A673 (cell line): Measurements from ENCODE around the gene BACH2.

Experiments used
- CTCF ChIP-seq: fragments of 300-800, 200-600 bp; sonication (generic); conservative IDR thresholded peaks from 2 replicates; pipeline ENCODE4 v1.5.1; 2017; ENCODE audit warnings: low read depth, mild to moderate bottlenecking, antibody characterized with exemption, low read length, moderate library complexity, mixed read lengths
- EZH2 ChIP-seq: fragments of 200-600 bp; sonication (generic); IDR thresholded peaks from 2 replicates; pipeline ENCODE4 v1.6.1; 2017; ENCODE audit warnings: borderline replicate concordance, low read depth, mild to moderate bottlenecking, mixed read lengths, antibody characterized with exemption, low read length; ENCODE audit not compliant: poor library complexity, severe bottlenecking

GRCh38 chr6:90217506-90218127 is 79.0 kb downstream of the BACH2 start:
- no peak for TF ChIP-seq CTCF
- TF ChIP-seq EZH2, result no peak
